ENCODE data around the gene ANKRD11. TPM values are rescaled to one million over a fixed set of nuclear protein-coding genes. Genes with fewer than 3 reads are reported as not detected.
A peak's percentile ranks its signal among the peaks of the same experiment; 100 is the strongest.

Gene ANKRD11
- total RNA-seq, 1 experiment from 2014 or later = 266 TPM

DNA sequence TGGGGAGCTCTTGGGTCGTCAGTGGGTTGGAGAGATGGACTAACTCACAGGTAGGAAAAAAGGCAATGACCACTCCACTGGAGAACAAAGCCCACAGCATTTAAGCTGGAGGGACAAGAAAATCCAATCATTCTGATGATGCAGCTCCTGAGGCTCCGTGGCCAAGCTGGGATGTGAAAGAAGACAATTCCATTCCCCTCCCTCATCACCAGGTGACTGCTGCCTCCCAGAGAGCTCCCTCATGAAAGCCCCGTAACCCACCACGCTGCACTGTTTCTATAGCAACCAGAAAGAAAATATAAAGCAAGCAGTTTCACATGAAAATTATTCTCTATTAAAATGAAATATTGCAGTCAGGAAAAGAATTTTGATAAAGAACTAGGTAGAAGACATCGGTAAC, 15.2 kb downstream of the ANKRD11 start:
- intact Hi-C loops (cut with micrococcal nuclease) = no loop called here
- no peaks in the 10 kb centered on the region for H3K9me3 ChIP-seq (ENCODE audit: control insufficient read depth in 1 of 2, insufficient read depth in 1 of 2, low read depth in 1 of 2, low read length in 2 of 2)
- BruUV-seq (replicated peaks) = TSS peak; percentile 4
- H4K20me1 ChIP-seq (ENCODE audit: insufficient read depth) = peaks cover 77% of the 10 kb centered on the region; the same call in 1 of the 2 replicates
- H3K4me3 ChIP-seq (replicated peaks in 1 of 2; ENCODE audit: low read depth in 1 of 2, low read length in 2 of 2) = no peak overlapping the region
- ATAC-seq (no peak), DNase-seq (ENCODE audit: low read depth, low spot score) (no peak)
- no peak overlapping the region for H2AFZ ChIP-seq (ENCODE audit: low read depth, low read length, poor library complexity, severe bottlenecking)
- TF ChIP-seq JUND (IDR thresholded peaks at IDR 0.05) = no peak
- TF ChIP-seq EZH2 (IDR thresholded peaks at IDR 0.05) = no peak
- TF ChIP-seq ZNF274 (IDR thresholded peaks at IDR 0.05; ENCODE audit: low read depth, low read length) = no peak
- no peak for TF ChIP-seq ZFX (IDR thresholded peaks at IDR 0.05)
- TF ChIP-seq YY1 (IDR thresholded peaks at IDR 0.05; ENCODE audit: extremely low read depth, insufficient replicate concordance, low read depth, low read length) = no peak
- TF ChIP-seq FOSL1 (IDR thresholded peaks at IDR 0.05; ENCODE audit: low read depth) = no peak
- no peak for TF ChIP-seq CBX3 (IDR thresholded peaks at IDR 0.05; ENCODE audit: low read depth)
- no peak for TF ChIP-seq CEBPB (IDR thresholded peaks at IDR 0.05; ENCODE audit: low read depth)
- H3K79me2 ChIP-seq (ENCODE audit: insufficient read depth, low read length) = peaks cover 100% of the 10 kb centered on the region
- no peaks in the 10 kb centered on the region for H3K9me2 ChIP-seq (ENCODE audit: insufficient read depth)
- RAD21 ChIA-PET (ENCODE audit: low non-redundant PET in 1 of 2, low total read pairs in 2 of 2, uncharacterized antibody in 2 of 2, unreplicated experiment in 2 of 2) = no interaction called here
- H3K36me3 ChIP-seq (ENCODE audit: control insufficient read depth in 1 of 2, insufficient read depth in 2 of 2, low read length in 2 of 2) = no peaks in the 10 kb centered on the region
- H3K27ac ChIP-seq (ENCODE audit: low read depth, low read length) = no peak overlapping the region
- H3K27me3 ChIP-seq (ENCODE audit: insufficient read depth, low read length) = no peaks in the 10 kb centered on the region
- CTCF ChIA-PET = no interaction called here
- POLR2A ChIA-PET = no interaction called here
- H3K9ac ChIP-seq (ENCODE audit: low read length) = 0 out of 2 replicates have a peak overlapping the region, but pooled peaks have one; percentile 3
- peaks cover 61 to 82% of the 10 kb centered on the region in 2 experiments for H3K4me1 ChIP-seq (ENCODE audit: control insufficient read depth in 1 of 2, insufficient read depth in 2 of 2, low read length in 2 of 2)
- H3K4me2 ChIP-seq (ENCODE audit: low read length) = peak overlapping the region; percentile 11; the same call in 1 of the 2 replicates

DNA sequence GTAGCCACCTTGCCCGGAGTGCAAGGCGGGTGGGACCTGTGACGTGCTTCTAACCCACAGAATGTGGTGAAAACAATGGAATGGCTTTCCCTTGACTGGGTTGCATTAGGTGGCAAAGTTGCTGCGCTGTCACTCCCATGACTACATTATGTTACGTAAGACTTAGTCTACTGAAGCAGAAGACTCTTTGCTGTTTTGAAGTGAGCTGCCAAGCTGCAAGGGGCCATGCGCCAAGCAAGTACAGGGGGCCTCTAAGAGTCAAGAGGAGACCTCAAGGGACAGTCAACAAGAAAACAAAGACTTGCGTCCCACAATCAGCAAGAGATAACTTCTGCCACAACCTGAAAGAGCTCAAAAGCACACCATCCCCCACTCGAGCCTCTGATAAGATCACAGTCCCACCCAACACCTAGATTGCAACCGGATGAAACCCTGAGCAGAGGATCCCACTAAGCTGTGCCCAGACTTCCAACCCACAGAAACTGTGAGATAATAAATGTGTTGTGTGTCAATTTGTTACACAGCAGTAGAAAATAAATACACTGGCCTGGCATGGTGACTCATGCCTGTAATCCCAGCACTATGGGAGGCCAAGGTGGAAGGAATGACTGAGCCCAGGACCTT, 16.5 kb downstream of the ANKRD11 start:
- POLR2A ChIA-PET = interaction anchor here (0.7 kb wide), 1 partner anchor 96 kb away, joined by 3 read pairs; no protein-coding TSS in a partner anchor

More for the DNA sequence above, 16.5 kb downstream of the ANKRD11 start:
- Histone ChIP-seq H3K9ac (ENCODE audit: low read length) (no peak overlapping the region), H4K20me1 (ENCODE audit: insufficient read depth) (peaks cover 77% of the 10 kb centered on the region; the same call in 1 of the 2 replicates), H3K4me3 (replicated peaks in 1 of 2; ENCODE audit: low read depth in 1 of 2, low read length in 2 of 2) (no peak overlapping the region), H3K27ac (ENCODE audit: low read depth, low read length) (no peak overlapping the region), H3K9me3 (ENCODE audit: control insufficient read depth in 1 of 2, insufficient read depth in 1 of 2, low read depth in 1 of 2, low read length in 2 of 2) (no peaks in the 10 kb centered on the region), H3K4me2 (ENCODE audit: low read length) (peak overlapping the region; percentile 11), H3K4me1 (ENCODE audit: control insufficient read depth in 1 of 2, insufficient read depth in 2 of 2, low read length in 2 of 2) (peaks cover 59 to 80% of the 10 kb centered on the region in 2 experiments), H2AFZ (ENCODE audit: low read depth, low read length, poor library complexity, severe bottlenecking) (no peak overlapping the region), H3K79me2 (ENCODE audit: insufficient read depth, low read length) (peaks cover 100% of the 10 kb centered on the region), H3K36me3 (ENCODE audit: control insufficient read depth in 1 of 2, insufficient read depth in 2 of 2, low read length in 2 of 2) (no peaks in the 10 kb centered on the region), H3K27me3 (ENCODE audit: insufficient read depth, low read length) (no peaks in the 10 kb centered on the region), H3K9me2 (ENCODE audit: insufficient read depth) (no peaks in the 10 kb centered on the region)
- DNase-seq (ENCODE audit: low read depth, low spot score) (no peak), ATAC-seq (peak; percentile 43)
- TF ChIP-seq ZFX (IDR thresholded peaks at IDR 0.05) (no peak), FOSL1 (IDR thresholded peaks at IDR 0.05; ENCODE audit: low read depth) (peak; percentile 56; the same call in 1 of the 2 replicates), SIN3A (IDR thresholded peaks at IDR 0.05; ENCODE audit: low read depth) (no peak), JUND (IDR thresholded peaks at IDR 0.05) (0 out of 2 replicates have a peak, but pooled peaks have one; percentile 29)
- TF ChIP-seq, protein P1, sequence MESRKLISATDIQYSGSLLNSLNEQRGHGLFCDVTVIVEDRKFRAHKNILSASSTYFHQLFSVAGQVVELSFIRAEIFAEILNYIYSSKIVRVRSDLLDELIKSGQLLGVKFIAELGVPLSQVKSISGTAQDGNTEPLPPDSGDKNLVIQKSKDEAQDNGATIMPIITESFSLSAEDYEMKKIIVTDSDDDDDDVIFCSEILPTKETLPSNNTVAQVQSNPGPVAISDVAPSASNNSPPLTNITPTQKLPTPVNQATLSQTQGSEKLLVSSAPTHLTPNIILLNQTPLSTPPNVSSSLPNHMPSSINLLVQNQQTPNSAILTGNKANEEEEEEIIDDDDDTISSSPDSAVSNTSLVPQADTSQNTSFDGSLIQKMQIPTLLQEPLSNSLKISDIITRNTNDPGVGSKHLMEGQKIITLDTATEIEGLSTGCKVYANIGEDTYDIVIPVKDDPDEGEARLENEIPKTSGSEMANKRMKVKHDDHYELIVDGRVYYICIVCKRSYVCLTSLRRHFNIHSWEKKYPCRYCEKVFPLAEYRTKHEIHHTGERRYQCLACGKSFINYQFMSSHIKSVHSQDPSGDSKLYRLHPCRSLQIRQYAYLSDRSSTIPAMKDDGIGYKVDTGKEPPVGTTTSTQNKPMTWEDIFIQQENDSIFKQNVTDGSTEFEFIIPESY (IDR thresholded peaks at IDR 0.05; ENCODE audit: extremely low read depth, insufficient replicate concordance, low read length) = no peak
- TF ChIP-seq, protein P2, sequence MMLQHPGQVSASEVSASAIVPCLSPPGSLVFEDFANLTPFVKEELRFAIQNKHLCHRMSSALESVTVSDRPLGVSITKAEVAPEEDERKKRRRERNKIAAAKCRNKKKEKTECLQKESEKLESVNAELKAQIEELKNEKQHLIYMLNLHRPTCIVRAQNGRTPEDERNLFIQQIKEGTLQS (IDR thresholded peaks at IDR 0.05) = no peak
- TF ChIP-seq, protein P3, sequence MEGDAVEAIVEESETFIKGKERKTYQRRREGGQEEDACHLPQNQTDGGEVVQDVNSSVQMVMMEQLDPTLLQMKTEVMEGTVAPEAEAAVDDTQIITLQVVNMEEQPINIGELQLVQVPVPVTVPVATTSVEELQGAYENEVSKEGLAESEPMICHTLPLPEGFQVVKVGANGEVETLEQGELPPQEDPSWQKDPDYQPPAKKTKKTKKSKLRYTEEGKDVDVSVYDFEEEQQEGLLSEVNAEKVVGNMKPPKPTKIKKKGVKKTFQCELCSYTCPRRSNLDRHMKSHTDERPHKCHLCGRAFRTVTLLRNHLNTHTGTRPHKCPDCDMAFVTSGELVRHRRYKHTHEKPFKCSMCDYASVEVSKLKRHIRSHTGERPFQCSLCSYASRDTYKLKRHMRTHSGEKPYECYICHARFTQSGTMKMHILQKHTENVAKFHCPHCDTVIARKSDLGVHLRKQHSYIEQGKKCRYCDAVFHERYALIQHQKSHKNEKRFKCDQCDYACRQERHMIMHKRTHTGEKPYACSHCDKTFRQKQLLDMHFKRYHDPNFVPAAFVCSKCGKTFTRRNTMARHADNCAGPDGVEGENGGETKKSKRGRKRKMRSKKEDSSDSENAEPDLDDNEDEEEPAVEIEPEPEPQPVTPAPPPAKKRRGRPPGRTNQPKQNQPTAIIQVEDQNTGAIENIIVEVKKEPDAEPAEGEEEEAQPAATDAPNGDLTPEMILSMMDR (IDR thresholded peaks at IDR 0.05 in 2 of 3, conservative IDR thresholded peaks at IDR 0.05 in 1 of 3; ENCODE audit: borderline replicate concordance in 1 of 3, insufficient read depth in 1 of 3, low read depth in 2 of 3, low read length in 2 of 3) = no peak
- BruUV-seq (replicated peaks) = no TSS peak
- RAD21 ChIA-PET (ENCODE audit: low non-redundant PET in 1 of 2, low total read pairs in 2 of 2, uncharacterized antibody in 2 of 2, unreplicated experiment in 2 of 2) = interaction anchor here in 1 of 2 experiments (1.0 kb wide), 1 partner anchor 227 kb away, joined by 3 read pairs; no protein-coding TSS in a partner anchor
- CTCF ChIA-PET = interaction anchor here (0.8 kb wide), 1 partner anchor 139 kb away, joined by 3 read pairs; no protein-coding TSS in a partner anchor
- intact Hi-C loops (cut with micrococcal nuclease) = no loop called here

Data from HCT116 (cell line).